Neural cell (in vitro differentiated cells): Measurements from ENCODE around the gene MAIP1. TPM values are rescaled to one million over a fixed set of nuclear protein-coding genes. Genes with fewer than 3 reads are reported as not detected.

Experiments
- H2AFZ ChIP-seq: fragments of 200-600, 300-800 bp; sonication (generic), shearing (Covaris generic); 2 replicates; pipeline ENCODE4 v1.6.0; 2014; ENCODE audit warnings: low read depth, mild to moderate bottlenecking, antibody characterized with exemption, low read length, moderate library complexity
- H3F3A ChIP-seq: fragments of 200-600 bp; shearing (Covaris generic); 2 replicates; pipeline ENCODE4 v1.6.1; 2016; ENCODE audit warnings: mild to moderate bottlenecking, moderate library complexity, mixed read lengths, antibody characterized with exemption, low read length; ENCODE audit not compliant: insufficient read depth, poor library complexity, severe bottlenecking
- H3K27ac ChIP-seq: fragments of 200-600, 300-800 bp; sonication (generic), shearing (Covaris generic); 2 replicates; pipeline ENCODE4 v1.5.1; 2014; ENCODE audit warnings: mild to moderate bottlenecking, low read length, moderate library complexity
- H3K27me3 ChIP-seq: fragments of 300-800, 200-600 bp; sonication (generic), shearing (Covaris generic); 2 replicates; pipeline ENCODE4 v1.6.0; 2014; ENCODE audit warnings: mild to moderate bottlenecking, low read depth, low read length, moderate library complexity; ENCODE audit not compliant: insufficient read depth
- H3K36me3 ChIP-seq: fragments of 300-800, 200-600 bp; sonication (generic), shearing (Covaris generic); 2 replicates; pipeline ENCODE4 v1.5.1; 2014; ENCODE audit warnings: mild to moderate bottlenecking, antibody characterized with exemption, low read length, moderate library complexity; ENCODE audit not compliant: insufficient read depth
- H3K4me2 ChIP-seq: fragments of 300-800, 200-600 bp; sonication (generic), shearing (Covaris generic); 2 replicates; pipeline ENCODE4 v1.6.0; 2014; ENCODE audit warnings: mild to moderate bottlenecking, low read length
- H3K4me3 ChIP-seq: fragments of 300-800, 200-600 bp; sonication (generic), shearing (Covaris generic); 2 replicates; pipeline ENCODE4 v1.5.1; 2014; ENCODE audit warnings: mild to moderate bottlenecking, low read length, moderate library complexity
- H3K79me2 ChIP-seq: fragments of 200-600 bp; shearing (Covaris generic); replicated peaks from 2 replicates; pipeline ENCODE4 v1.6.0; 2014; ENCODE audit warnings: mild to moderate bottlenecking, low read length, moderate library complexity; ENCODE audit not compliant: insufficient read depth
- H3K9ac ChIP-seq: fragments of 300-800, 200-600 bp; sonication (generic), shearing (Covaris generic); 2 replicates; pipeline ENCODE4 v1.6.1; 2016; ENCODE audit warnings: mild to moderate bottlenecking, low read length, mixed read lengths
- H3K9me2 ChIP-seq: fragments of 200-600 bp; shearing (Covaris generic); 2 replicates; pipeline ENCODE4 v1.6.1; 2016; ENCODE audit warnings: mild to moderate bottlenecking, low read length, mixed read lengths; ENCODE audit not compliant: insufficient read depth
- H3K9me3 ChIP-seq: fragments of 200-600, 300-800 bp; sonication (generic), shearing (Covaris generic); 2 replicates; pipeline ENCODE4 v1.6.1; 2016; ENCODE audit warnings: mild to moderate bottlenecking, mixed run types, low read length, moderate library complexity, mixed read lengths
- H4K20me1 ChIP-seq: fragments of 200-600 bp; shearing (Covaris generic); 2 replicates; pipeline ENCODE4 v1.6.1; 2016; ENCODE audit warnings: mild to moderate bottlenecking, mixed run types; ENCODE audit not compliant: insufficient read depth
- CTCF ChIP-seq: fragments of 450-650 bp; IDR thresholded peaks from 2 replicates; pipeline ENCODE4 v1.5.1; 2014; ENCODE audit warnings: antibody characterized with exemption, mild to moderate bottlenecking, moderate library complexity; ENCODE audit not compliant: poor library complexity, severe bottlenecking
- EP300 ChIP-seq: fragments of 450-650 bp; conservative IDR thresholded peaks from 2 replicates; pipeline ENCODE4 v1.6.1; 2014; ENCODE audit warnings: antibody characterized with exemption, mild to moderate bottlenecking, moderate library complexity; ENCODE audit not compliant: poor library complexity, severe bottlenecking
- EZH2 ChIP-seq: fragments of 200-600, 300-800 bp; shearing (Covaris generic), sonication (generic); IDR thresholded peaks from 2 replicates; pipeline ENCODE4 v1.6.1; 2014; ENCODE audit warnings: antibody characterized with exemption, low read length, borderline replicate concordance, mild to moderate bottlenecking; ENCODE audit not compliant: insufficient read depth, poor library complexity, severe bottlenecking
- MXI1 ChIP-seq: fragments of 450-650 bp; conservative IDR thresholded peaks from 2 replicates; pipeline ENCODE4 v1.6.1; 2014; ENCODE audit warnings: antibody characterized with exemption, mild to moderate bottlenecking; ENCODE audit not compliant: poor library complexity, severe bottlenecking
- POLR2AphosphoS5 ChIP-seq: IDR thresholded peaks from 2 replicates; pipeline ENCODE4 v1.6.1; 2012
- RAD21 ChIP-seq: fragments of 450-650 bp; conservative IDR thresholded peaks from 2 replicates; pipeline ENCODE4 v1.6.1; 2014; ENCODE audit warnings: antibody characterized with exemption, mild to moderate bottlenecking, moderate library complexity
- REST ChIP-seq: IDR thresholded peaks from 2 replicates; pipeline ENCODE4 v1.6.1; 2012; ENCODE audit warnings: borderline replicate concordance
- SMC3 ChIP-seq: fragments of 450-650 bp; conservative IDR thresholded peaks from 2 replicates; pipeline ENCODE4 v1.6.1; 2014; ENCODE audit warnings: antibody characterized with exemption, mild to moderate bottlenecking, moderate library complexity; ENCODE audit not compliant: poor library complexity
- TAF1 ChIP-seq: IDR thresholded peaks from 2 replicates; pipeline ENCODE4 v1.6.1; 2012; ENCODE audit warnings: low read depth
- polyA plus RNA-seq: library from polyadenylated mRNA; depleted of rRNA; stranded (reverse); fragments of >200 nt; gene quantifications from 2 replicates; pipeline ENCODE4 v1.2.3, GENCODE V29; 2014

MAIP1 gene
- polyA plus RNA-seq, 1 donor from 2014 or later = 24.1 TPM

GRCh38 chr2:199962203-199962602 lies 6.8 kb downstream of the MAIP1 start:
- H3K4me2 ChIP-seq = no peak overlapping the region
- H3K27ac ChIP-seq = no peak overlapping the region
- H4K20me1 ChIP-seq = no peaks in the 10 kb centered on the region
- H3K36me3 ChIP-seq = peaks cover 6% of the 10 kb centered on the region
- H3K27me3 ChIP-seq = no peaks in the 10 kb centered on the region
- no peak overlapping the region for H2AFZ ChIP-seq
- no peak overlapping the region for H3K4me3 ChIP-seq
- peaks cover 6% of the 10 kb centered on the region for H3K79me2 ChIP-seq
- H3K9me2 ChIP-seq = no peaks in the 10 kb centered on the region
- TF ChIP-seq MXI1 (no peak), EP300 (no peak), REST (no peak), EZH2 (no peak), POLR2AphosphoS5 (no peak), SMC3 (no peak), TAF1 (no peak), CTCF (no peak), RAD21 (no peak)
- H3K9me3 ChIP-seq = no peaks in the 10 kb centered on the region
- no peak overlapping the region for H3K9ac ChIP-seq
- no peaks in the 10 kb centered on the region for H3F3A ChIP-seq

- TF ChIP-seq POLR2AphosphoS5 (no peak), MXI1 (no peak), CTCF (no peak), RAD21 (no peak), EP300 (no peak), TAF1 (no peak), EZH2 (no peak), REST (no peak), SMC3 (no peak)
- Histone ChIP-seq H3K79me2 (no peaks in the 10 kb centered on the region), H3K27me3 (no peaks in the 10 kb centered on the region), H3K4me2 (no peak overlapping the region), H4K20me1 (no peaks in the 10 kb centered on the region), H2AFZ (no peak overlapping the region), H3K36me3 (no peaks in the 10 kb centered on the region), H3K9me2 (no peaks in the 10 kb centered on the region), H3K9me3 (no peaks in the 10 kb centered on the region), H3K9ac (no peak overlapping the region), H3K4me3 (no peak overlapping the region), H3F3A (no peaks in the 10 kb centered on the region), H3K27ac (no peak overlapping the region)
These were observed 11.0 kb downstream of the MAIP1 start for GRCh38 chr2:199966405-199966804.
